ENCODE measurements around the gene HNRNPUL1. TPM values are rescaled to one million over a fixed set of nuclear protein-coding genes. Genes with fewer than 3 reads are reported as not detected.

HNRNPUL1 gene
- total and polyA plus RNA-seq, 9 of the 15 experiments (the other 6 are each of a cell fraction or from before 2014, with no cell fraction given): 7.3 to 211 (median 85.0) TPM

GRCh38 chr19:41219924-41220567 lies 44.1 kb upstream of the HNRNPUL1 start:
- no TSS peak for BruUV-seq (replicated peaks)
- Histone ChIP-seq H3K9ac (ENCODE audit: insufficient read depth in 1 of 2, low read depth in 2 of 2, low read length in 2 of 2) (peak overlapping the region in 1 of 2 experiments; percentile 47; a peak in 2 of 4 replicates), H2AFZ (ENCODE audit: low read depth, low read length) (no peak overlapping the region; the same call in 1 of the 2 replicates), H3K4me2 (ENCODE audit: insufficient read depth, low read length) (peak overlapping the region; percentile 35; the same call in 1 of the 2 replicates), H3K4me1 (replicated peaks in 1 of 2; ENCODE audit: control insufficient read depth in 2 of 2, insufficient read depth in 2 of 2, low read length in 2 of 2) (peaks cover 15 to 39% of the 10 kb centered on the region in 2 experiments; a peak in 4 of 5 replicates), H3K27me3 (ENCODE audit: control insufficient read depth in 2 of 2, insufficient read depth in 2 of 2, low read length in 2 of 2) (peaks cover 0 to 12% of the 10 kb centered on the region in 2 experiments; a peak in 2 of 5 replicates), H4K20me1 (replicated peaks; ENCODE audit: control insufficient read depth, insufficient read depth, low read length) (no peaks in the 10 kb centered on the region), H3K36me3 (ENCODE audit: control insufficient read depth, insufficient read depth, low read length) (no peaks in the 10 kb centered on the region), H3K79me2 (ENCODE audit: control insufficient read depth, insufficient read depth, low read length) (no peaks in the 10 kb centered on the region), H3K9me3 (replicated peaks; ENCODE audit: control insufficient read depth, insufficient read depth, low read depth, low read length) (no peaks in the 10 kb centered on the region), H3K4me3 (peak overlapping the region; percentile 28; the same call in 1 of the 2 replicates), H3K9me1 (ENCODE audit: control insufficient read depth, insufficient read depth, low read length) (no peaks in the 10 kb centered on the region), H3K27ac (ENCODE audit: extremely low read depth, low read depth, low read length) (no peak overlapping the region; the same call in 1 of the 3 replicates)
- ChIA-PET CTCF (ENCODE audit: low intra/inter-chr PET ratio) (interaction anchor here (0.5 kb wide), 1 partner anchor 94 kb away, joined by 4 read pairs; no protein-coding TSS in a partner anchor), POLR2A (interaction anchor here (0.7 to 1.9 kb wide), 3 partner anchors 16 to 47 kb away, joined by 3 to 10 read pairs (median 3); partner anchors contain the start of gene HNRNPUL1)
- WGBS (ENCODE audit: insufficient coverage, low coverage, missing lambda C conversion rate): 12% methylated on average over 13 of the region's 16 CpGs
- DNase-seq (ENCODE audit: extremely low read depth in 1 of 4, low spot score in 3 of 4) (peak; percentile 68 to 87 (median 76)), ATAC-seq (peak; percentile 73), FAIRE-seq (peak; percentile 89)
- in situ Hi-C loops (cut with MboI) (no loop called here), intact Hi-C loops (cut with micrococcal nuclease) (no loop called here)
- TF ChIP-seq NCOA1 (IDR thresholded peaks at IDR 0.05; ENCODE audit: low read depth): no peak; the same call in 1 of the 2 replicates
- no peak for TF ChIP-seq ZNF408 (CRISPR knock-in tag; IDR thresholded peaks at IDR 0.05; ENCODE audit: low read depth)
- TF ChIP-seq POLR2AphosphoS2 (IDR thresholded peaks at IDR 0.05; ENCODE audit: low read length): no peak
- TF ChIP-seq CLOCK (CRISPR knock-in tag; IDR thresholded peaks at IDR 0.05; ENCODE audit: borderline replicate concordance): no peak
- peak; percentile 77 for TF ChIP-seq SMARCA4 (IDR thresholded peaks at IDR 0.05)
- peak; percentile 14 for TF ChIP-seq NCOA4 (IDR thresholded peaks at IDR 0.05; ENCODE audit: partially characterized antibody)
- no peak for TF ChIP-seq ATF7 (IDR thresholded peaks at IDR 0.05)
- TF ChIP-seq KDM1A (IDR thresholded peaks at IDR 0.05): peak; percentile 84 to 91
- TF ChIP-seq NFXL1 (CRISPR knock-in tag; IDR thresholded peaks at IDR 0.05): no peak
- peak; percentile 65 for TF ChIP-seq TCF3 (CRISPR knock-in tag; IDR thresholded peaks at IDR 0.05)
- TF ChIP-seq DNMT1 (IDR thresholded peaks at IDR 0.05): no peak
- no peak for TF ChIP-seq SNRNP70 (optimal IDR thresholded peaks at IDR 0.05; ENCODE audit: low read depth, low read length)
- TF ChIP-seq ZBTB2 (IDR thresholded peaks at IDR 0.05): peak; percentile 58
- TF ChIP-seq HMGN3 (IDR thresholded peaks at IDR 0.05; ENCODE audit: borderline replicate concordance, extremely low read depth, insufficient read length, low read depth, low read length): peak; percentile 54
- TF ChIP-seq PHB2 (IDR thresholded peaks at IDR 0.05; ENCODE audit: low read depth): peak; percentile 49; the same call in 1 of the 2 replicates
- no peak for TF ChIP-seq TAF9B (IDR thresholded peaks at IDR 0.05; ENCODE audit: partially characterized antibody)
- TF ChIP-seq TAL1 (IDR thresholded peaks at IDR 0.05): peak; percentile 85
- TF ChIP-seq E2F4 (CRISPR knock-in tag; IDR thresholded peaks at IDR 0.05; ENCODE audit: low read depth): no peak
- TF ChIP-seq CC2D1A (IDR thresholded peaks at IDR 0.05): peak; percentile 67; the same call in 1 of the 2 replicates

All from K562 (cell line).